WTC11 (cell line): ENCODE results near the gene SHISA9. TPM values are rescaled to one million over a fixed set of nuclear protein-coding genes. Genes with fewer than 3 reads are reported as not detected.

Source experiments
- ATAC-seq: fragments of 200-7000 bp; cut with Tn5 transposase; 2 replicates; pipeline ENCODE4 v1.10.0; 2021; ENCODE audit warnings: mild to moderate bottlenecking, moderate library complexity
- CTCF ChIA-PET: fragments of 300-600 bp; sonication (Branson Sonifier 250); formaldehyde crosslinking; loops from one replicate; lab custom pipeline; 2021; ENCODE audit warnings: antibody characterized with exemption; lab: Charles Lee
- POLR2A ChIA-PET: fragments of 350-600 bp; sonication (Branson Sonifier 250); formaldehyde crosslinking; loops from one replicate; lab custom pipeline; 2021; ENCODE audit warnings: antibody characterized with exemption; lab: Charles Lee
- DNase-seq: peaks from one replicate; pipeline ENCODE4 v3.0.0; 2021; ENCODE audit warnings: low spot score
- H3K27ac Mint-ChIP-seq: 2 replicates; pipeline ENCODE4 v1.8.0; 2021; ENCODE audit warnings: mixed read lengths
- H3K27me3 Mint-ChIP-seq: 2 replicates; pipeline ENCODE4 v1.8.0; 2021; ENCODE audit warnings: low read depth, mild to moderate bottlenecking, moderate library complexity, mixed read lengths
- H3K36me3 Mint-ChIP-seq: 2 replicates; pipeline ENCODE4 v1.8.0; 2021; ENCODE audit warnings: mixed read lengths
- H3K4me1 Mint-ChIP-seq: 2 replicates; pipeline ENCODE4 v1.8.0; 2022; ENCODE audit warnings: mixed read lengths
- H3K4me3 Mint-ChIP-seq: 2 replicates; pipeline ENCODE4 v1.8.0; 2021; ENCODE audit warnings: mild to moderate bottlenecking, moderate library complexity, mixed read lengths
- H3K9me3 Mint-ChIP-seq: 2 replicates; pipeline ENCODE4 v1.8.0; 2021; ENCODE audit warnings: mixed read lengths
- ELF4 ChIP-seq: sonication (generic); formaldehyde crosslinking; IDR thresholded peaks from 2 replicates; pipeline ENCODE4 v1.8.1; 2022; ENCODE audit warnings: low read depth, mild to moderate bottlenecking, moderate library complexity, missing genetic modification reagents
- FOXP1 ChIP-seq: sonication (generic); formaldehyde crosslinking; IDR thresholded peaks from 2 replicates; pipeline ENCODE4 v1.8.0; 2022; ENCODE audit warnings: missing genetic modification reagents, mild to moderate bottlenecking, moderate library complexity, borderline replicate concordance
- IRF2 ChIP-seq: sonication (generic); formaldehyde crosslinking; IDR thresholded peaks from 2 replicates; pipeline ENCODE4 v1.8.0; 2022; ENCODE audit warnings: low read depth, missing genetic modification reagents, borderline replicate concordance
- JUN ChIP-seq: sonication (generic); formaldehyde crosslinking; IDR thresholded peaks from 2 replicates; pipeline ENCODE4 v1.8.0; 2023; ENCODE audit warnings: mild to moderate bottlenecking, missing genetic modification reagents
- KAT7 ChIP-seq: sonication (generic); formaldehyde crosslinking; IDR thresholded peaks from 2 replicates; pipeline ENCODE4 v1.8.1; 2023; ENCODE audit warnings: missing genetic modification reagents, mild to moderate bottlenecking, borderline replicate concordance
- NR3C1 ChIP-seq: sonication (generic); formaldehyde crosslinking; conservative IDR thresholded peaks from 2 replicates; pipeline ENCODE4 v1.8.1; 2023; ENCODE audit warnings: low read depth, mild to moderate bottlenecking, missing genetic modification reagents
- PRDM15 ChIP-seq: sonication (generic); formaldehyde crosslinking; IDR thresholded peaks from 2 replicates; pipeline ENCODE4 v1.8.0; 2022; ENCODE audit warnings: missing genetic modification reagents
- RORB ChIP-seq: fragments of 250-450 bp; sonication (Bioruptor Pico); IDR thresholded peaks from 2 replicates; pipeline ENCODE4 v1.9.0; 2021; ENCODE audit warnings: mild to moderate bottlenecking
- ZNF219 ChIP-seq: sonication (generic); formaldehyde crosslinking; IDR thresholded peaks from 2 replicates; pipeline ENCODE4 v1.8.0; 2023; ENCODE audit warnings: missing genetic modification reagents, mild to moderate bottlenecking, borderline replicate concordance
- ZNF263 ChIP-seq: sonication (generic); formaldehyde crosslinking; IDR thresholded peaks from 2 replicates; pipeline ENCODE4 v1.8.1; 2022; ENCODE audit warnings: low read depth, mild to moderate bottlenecking, moderate library complexity, missing genetic modification reagents
- ZNF532 ChIP-seq: fragments of 250-450 bp; sonication (Bioruptor Pico); IDR thresholded peaks from 2 replicates; pipeline ENCODE4 v1.9.0; 2021; ENCODE audit warnings: mild to moderate bottlenecking, borderline replicate concordance
- total RNA-seq: library from RNA; stranded (reverse); gene quantifications from 3 replicates; pipeline ENCODE4 v1.2.3, GENCODE V29; 2021
- TF ChIP-seq, protein P1 (sequence below): sonication (generic); formaldehyde crosslinking; IDR thresholded peaks from 2 replicates; pipeline ENCODE4 v1.8.1; 2023; ENCODE audit warnings: mild to moderate bottlenecking, missing genetic modification reagents
- TF ChIP-seq, protein P2 (sequence below): sonication (generic); formaldehyde crosslinking; conservative IDR thresholded peaks from 2 replicates; pipeline ENCODE4 v1.8.1; 2023; ENCODE audit warnings: mild to moderate bottlenecking, low read depth, missing genetic modification reagents, moderate library complexity
- TF ChIP-seq, protein P3 (sequence below): sonication (generic); formaldehyde crosslinking; IDR thresholded peaks from 2 replicates; pipeline ENCODE4 v1.8.1; 2022; ENCODE audit warnings: missing genetic modification reagents, borderline replicate concordance
- TF ChIP-seq, protein P4 (sequence below): fragments of 250-450 bp; sonication (Bioruptor Pico); IDR thresholded peaks from 2 replicates; pipeline ENCODE4 v1.8.0; 2021; ENCODE audit warnings: mild to moderate bottlenecking
- TF ChIP-seq, protein P5 (sequence below): sonication (generic); formaldehyde crosslinking; IDR thresholded peaks from 2 replicates; pipeline ENCODE4 v1.8.1; 2023; ENCODE audit warnings: mild to moderate bottlenecking, missing genetic modification reagents
- TF ChIP-seq, protein P6 (sequence below): fragments of 250-450 bp; sonication (Bioruptor Pico); IDR thresholded peaks from 2 replicates; pipeline ENCODE4 v1.9.0; 2021; ENCODE audit warnings: moderate library complexity, mild to moderate bottlenecking, inconsistent platforms, borderline replicate concordance

SHISA9 gene
- total RNA-seq, 1 experiment from 2014 or later: 37.5 TPM

- TF ChIP-seq RORB (CRISPR knock-in tag): no peak
- TF ChIP-seq ZNF532 (CRISPR knock-in tag): no peak
- TF ChIP-seq KAT7 (CRISPR knock-in tag): no peak
- TF ChIP-seq, protein P1, sequence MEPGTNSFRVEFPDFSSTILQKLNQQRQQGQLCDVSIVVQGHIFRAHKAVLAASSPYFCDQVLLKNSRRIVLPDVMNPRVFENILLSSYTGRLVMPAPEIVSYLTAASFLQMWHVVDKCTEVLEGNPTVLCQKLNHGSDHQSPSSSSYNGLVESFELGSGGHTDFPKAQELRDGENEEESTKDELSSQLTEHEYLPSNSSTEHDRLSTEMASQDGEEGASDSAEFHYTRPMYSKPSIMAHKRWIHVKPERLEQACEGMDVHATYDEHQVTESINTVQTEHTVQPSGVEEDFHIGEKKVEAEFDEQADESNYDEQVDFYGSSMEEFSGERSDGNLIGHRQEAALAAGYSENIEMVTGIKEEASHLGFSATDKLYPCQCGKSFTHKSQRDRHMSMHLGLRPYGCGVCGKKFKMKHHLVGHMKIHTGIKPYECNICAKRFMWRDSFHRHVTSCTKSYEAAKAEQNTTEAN (CRISPR knock-in tag): no peak
- no peak for TF ChIP-seq NR3C1 (CRISPR knock-in tag)
- TF ChIP-seq, all 79 proteins: peak for 0
Measured at GRCh38 chr16:13146829-13147228, 245.4 kb downstream of the SHISA9 start (continued).

DNA sequence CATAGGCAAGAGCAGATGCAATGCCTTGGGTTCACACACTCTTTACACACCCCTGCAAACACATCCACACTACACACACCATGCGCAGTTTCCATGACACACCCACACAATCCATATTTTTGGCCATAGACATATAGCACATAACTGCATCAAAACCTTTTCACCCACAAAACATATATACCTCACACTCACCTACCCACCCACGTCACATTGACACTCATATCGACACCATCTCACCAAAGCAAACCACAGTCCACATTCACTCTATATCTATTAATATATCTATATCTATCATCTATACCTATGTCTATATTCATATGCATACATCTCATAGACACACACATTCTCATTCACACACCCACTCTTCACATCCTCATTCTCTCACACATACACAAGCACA, 246.9 kb downstream of the SHISA9 start:
- H3K27me3 Mint-ChIP-seq: no peaks in the 10 kb centered on the region
- no peak overlapping the region for H3K27ac Mint-ChIP-seq
- ATAC-seq: no peak
- no peaks in the 10 kb centered on the region for H3K36me3 Mint-ChIP-seq
- no peaks in the 10 kb centered on the region for H3K9me3 Mint-ChIP-seq
- ChIA-PET POLR2A (no interaction called here), CTCF (no interaction called here)
- DNase-seq: no peak
- no peak overlapping the region for H3K4me3 Mint-ChIP-seq
- peaks cover 29% of the 10 kb centered on the region for H3K4me1 Mint-ChIP-seq
- TF ChIP-seq, protein P2, sequence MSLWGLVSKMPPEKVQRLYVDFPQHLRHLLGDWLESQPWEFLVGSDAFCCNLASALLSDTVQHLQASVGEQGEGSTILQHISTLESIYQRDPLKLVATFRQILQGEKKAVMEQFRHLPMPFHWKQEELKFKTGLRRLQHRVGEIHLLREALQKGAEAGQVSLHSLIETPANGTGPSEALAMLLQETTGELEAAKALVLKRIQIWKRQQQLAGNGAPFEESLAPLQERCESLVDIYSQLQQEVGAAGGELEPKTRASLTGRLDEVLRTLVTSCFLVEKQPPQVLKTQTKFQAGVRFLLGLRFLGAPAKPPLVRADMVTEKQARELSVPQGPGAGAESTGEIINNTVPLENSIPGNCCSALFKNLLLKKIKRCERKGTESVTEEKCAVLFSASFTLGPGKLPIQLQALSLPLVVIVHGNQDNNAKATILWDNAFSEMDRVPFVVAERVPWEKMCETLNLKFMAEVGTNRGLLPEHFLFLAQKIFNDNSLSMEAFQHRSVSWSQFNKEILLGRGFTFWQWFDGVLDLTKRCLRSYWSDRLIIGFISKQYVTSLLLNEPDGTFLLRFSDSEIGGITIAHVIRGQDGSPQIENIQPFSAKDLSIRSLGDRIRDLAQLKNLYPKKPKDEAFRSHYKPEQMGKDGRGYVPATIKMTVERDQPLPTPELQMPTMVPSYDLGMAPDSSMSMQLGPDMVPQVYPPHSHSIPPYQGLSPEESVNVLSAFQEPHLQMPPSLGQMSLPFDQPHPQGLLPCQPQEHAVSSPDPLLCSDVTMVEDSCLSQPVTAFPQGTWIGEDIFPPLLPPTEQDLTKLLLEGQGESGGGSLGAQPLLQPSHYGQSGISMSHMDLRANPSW: no peak
- TF ChIP-seq ZNF263 (CRISPR knock-in tag): no peak
- TF ChIP-seq FOXP1 (CRISPR knock-in tag): no peak
- no peak for TF ChIP-seq IRF2 (CRISPR knock-in tag)
- no peak for TF ChIP-seq PRDM15
- no peak for TF ChIP-seq ELF4 (CRISPR knock-in tag)
- TF ChIP-seq, protein P3, sequence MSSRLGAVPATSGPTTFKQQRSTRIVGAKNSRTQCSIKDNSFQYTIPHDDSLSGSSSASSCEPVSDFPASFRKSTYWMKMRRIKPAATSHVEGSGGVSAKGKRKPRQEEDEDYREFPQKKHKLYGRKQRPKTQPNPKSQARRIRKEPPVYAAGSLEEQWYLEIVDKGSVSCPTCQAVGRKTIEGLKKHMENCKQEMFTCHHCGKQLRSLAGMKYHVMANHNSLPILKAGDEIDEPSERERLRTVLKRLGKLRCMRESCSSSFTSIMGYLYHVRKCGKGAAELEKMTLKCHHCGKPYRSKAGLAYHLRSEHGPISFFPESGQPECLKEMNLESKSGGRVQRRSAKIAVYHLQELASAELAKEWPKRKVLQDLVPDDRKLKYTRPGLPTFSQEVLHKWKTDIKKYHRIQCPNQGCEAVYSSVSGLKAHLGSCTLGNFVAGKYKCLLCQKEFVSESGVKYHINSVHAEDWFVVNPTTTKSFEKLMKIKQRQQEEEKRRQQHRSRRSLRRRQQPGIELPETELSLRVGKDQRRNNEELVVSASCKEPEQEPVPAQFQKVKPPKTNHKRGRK (CRISPR knock-in tag): no peak
- TF ChIP-seq, protein P4, sequence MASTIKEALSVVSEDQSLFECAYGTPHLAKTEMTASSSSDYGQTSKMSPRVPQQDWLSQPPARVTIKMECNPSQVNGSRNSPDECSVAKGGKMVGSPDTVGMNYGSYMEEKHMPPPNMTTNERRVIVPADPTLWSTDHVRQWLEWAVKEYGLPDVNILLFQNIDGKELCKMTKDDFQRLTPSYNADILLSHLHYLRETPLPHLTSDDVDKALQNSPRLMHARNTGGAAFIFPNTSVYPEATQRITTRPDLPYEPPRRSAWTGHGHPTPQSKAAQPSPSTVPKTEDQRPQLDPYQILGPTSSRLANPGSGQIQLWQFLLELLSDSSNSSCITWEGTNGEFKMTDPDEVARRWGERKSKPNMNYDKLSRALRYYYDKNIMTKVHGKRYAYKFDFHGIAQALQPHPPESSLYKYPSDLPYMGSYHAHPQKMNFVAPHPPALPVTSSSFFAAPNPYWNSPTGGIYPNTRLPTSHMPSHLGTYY: no peak
- TF ChIP-seq, protein P5, sequence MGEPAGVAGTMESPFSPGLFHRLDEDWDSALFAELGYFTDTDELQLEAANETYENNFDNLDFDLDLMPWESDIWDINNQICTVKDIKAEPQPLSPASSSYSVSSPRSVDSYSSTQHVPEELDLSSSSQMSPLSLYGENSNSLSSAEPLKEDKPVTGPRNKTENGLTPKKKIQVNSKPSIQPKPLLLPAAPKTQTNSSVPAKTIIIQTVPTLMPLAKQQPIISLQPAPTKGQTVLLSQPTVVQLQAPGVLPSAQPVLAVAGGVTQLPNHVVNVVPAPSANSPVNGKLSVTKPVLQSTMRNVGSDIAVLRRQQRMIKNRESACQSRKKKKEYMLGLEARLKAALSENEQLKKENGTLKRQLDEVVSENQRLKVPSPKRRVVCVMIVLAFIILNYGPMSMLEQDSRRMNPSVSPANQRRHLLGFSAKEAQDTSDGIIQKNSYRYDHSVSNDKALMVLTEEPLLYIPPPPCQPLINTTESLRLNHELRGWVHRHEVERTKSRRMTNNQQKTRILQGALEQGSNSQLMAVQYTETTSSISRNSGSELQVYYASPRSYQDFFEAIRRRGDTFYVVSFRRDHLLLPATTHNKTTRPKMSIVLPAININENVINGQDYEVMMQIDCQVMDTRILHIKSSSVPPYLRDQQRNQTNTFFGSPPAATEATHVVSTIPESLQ (CRISPR knock-in tag): no peak
- TF ChIP-seq JUN: no peak
- TF ChIP-seq, protein P6, sequence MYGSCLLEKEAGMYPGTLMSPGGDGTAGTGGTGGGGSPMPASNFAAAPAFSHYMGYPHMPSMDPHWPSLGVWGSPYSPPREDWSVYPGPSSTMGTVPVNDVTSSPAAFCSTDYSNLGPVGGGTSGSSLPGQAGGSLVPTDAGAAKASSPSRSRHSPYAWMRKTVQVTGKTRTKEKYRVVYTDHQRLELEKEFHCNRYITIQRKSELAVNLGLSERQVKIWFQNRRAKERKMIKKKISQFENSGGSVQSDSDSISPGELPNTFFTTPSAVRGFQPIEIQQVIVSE (CRISPR knock-in tag): no peak
- TF ChIP-seq ZNF219 (CRISPR knock-in tag): no peak
